Ishikawa (cell line): Measurements from ENCODE around the gene LUZP2.

ENCODE experiments used
- CEBPB ChIP-seq: IDR thresholded peaks from 2 replicates; pipeline ENCODE4 v1.6.1; 2012
- CREB1 ChIP-seq: IDR thresholded peaks from 2 replicates; pipeline ENCODE4 v1.6.1; 2012; ENCODE audit warnings: low read depth
- EGR1 ChIP-seq: IDR thresholded peaks from 2 replicates; pipeline ENCODE4 v1.6.1; 2012
- EP300 ChIP-seq: IDR thresholded peaks from 2 replicates; pipeline ENCODE4 v1.6.1; 2012; ENCODE audit warnings: borderline replicate concordance
- FOXM1 ChIP-seq: IDR thresholded peaks from 2 replicates; pipeline ENCODE4 v1.6.1; 2012; ENCODE audit warnings: low read depth, borderline replicate concordance
- NFIC ChIP-seq: IDR thresholded peaks from 2 replicates; pipeline ENCODE4 v1.6.1; 2012
- RAD21 ChIP-seq: IDR thresholded peaks from 2 replicates; pipeline ENCODE4 v1.6.1; 2012; ENCODE audit warnings: low read depth
- TAF1 ChIP-seq: IDR thresholded peaks from 2 replicates; pipeline ENCODE4 v1.6.1; 2012; ENCODE audit warnings: low read depth, mild to moderate bottlenecking
- TCF12 ChIP-seq: IDR thresholded peaks from 2 replicates; pipeline ENCODE4 v1.6.1; 2012; ENCODE audit warnings: low read depth
- TEAD4 ChIP-seq: IDR thresholded peaks from 2 replicates; pipeline ENCODE4 v1.6.1; 2012
- YY1 ChIP-seq: IDR thresholded peaks from 2 replicates; pipeline ENCODE4 v1.6.1; 2012; ENCODE audit warnings: low read depth
- ZBTB7A ChIP-seq: IDR thresholded peaks from 2 replicates; pipeline ENCODE4 v1.6.1; 2012; ENCODE audit warnings: low read depth
- TF ChIP-seq, protein P1 (sequence below): IDR thresholded peaks from 2 replicates; pipeline ENCODE4 v1.6.1; 2012; ENCODE audit warnings: low read depth, mild to moderate bottlenecking
- TF ChIP-seq, protein P2 (sequence below): IDR thresholded peaks from 2 replicates; pipeline ENCODE4 v1.6.1; 2012
- TF ChIP-seq, protein P3 (sequence below): IDR thresholded peaks from 2 replicates; pipeline ENCODE4 v1.6.1; 2012

LUZP2 gene

DNA sequence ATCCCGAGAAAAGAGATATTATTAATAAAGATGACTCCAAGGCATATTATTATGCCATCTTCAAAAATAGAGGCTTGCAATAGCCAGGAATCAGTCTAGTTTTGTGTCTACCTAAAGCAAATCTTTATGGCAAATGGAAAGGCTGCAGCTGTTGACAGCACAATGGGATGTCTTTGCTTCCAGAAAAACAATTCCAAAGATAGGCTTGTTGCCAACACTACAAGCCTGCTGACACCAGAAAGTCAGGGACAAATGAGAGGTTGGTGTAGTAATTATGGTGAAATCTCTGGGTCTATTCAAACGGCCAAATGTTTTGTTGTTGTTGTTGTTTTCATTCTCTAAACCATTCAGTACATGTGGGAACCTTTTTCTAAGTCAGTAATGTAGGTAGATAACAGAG, 101.8 kb downstream of the LUZP2 start:
- TF ChIP-seq FOXM1 (no peak), TAF1 (no peak)

DNA sequence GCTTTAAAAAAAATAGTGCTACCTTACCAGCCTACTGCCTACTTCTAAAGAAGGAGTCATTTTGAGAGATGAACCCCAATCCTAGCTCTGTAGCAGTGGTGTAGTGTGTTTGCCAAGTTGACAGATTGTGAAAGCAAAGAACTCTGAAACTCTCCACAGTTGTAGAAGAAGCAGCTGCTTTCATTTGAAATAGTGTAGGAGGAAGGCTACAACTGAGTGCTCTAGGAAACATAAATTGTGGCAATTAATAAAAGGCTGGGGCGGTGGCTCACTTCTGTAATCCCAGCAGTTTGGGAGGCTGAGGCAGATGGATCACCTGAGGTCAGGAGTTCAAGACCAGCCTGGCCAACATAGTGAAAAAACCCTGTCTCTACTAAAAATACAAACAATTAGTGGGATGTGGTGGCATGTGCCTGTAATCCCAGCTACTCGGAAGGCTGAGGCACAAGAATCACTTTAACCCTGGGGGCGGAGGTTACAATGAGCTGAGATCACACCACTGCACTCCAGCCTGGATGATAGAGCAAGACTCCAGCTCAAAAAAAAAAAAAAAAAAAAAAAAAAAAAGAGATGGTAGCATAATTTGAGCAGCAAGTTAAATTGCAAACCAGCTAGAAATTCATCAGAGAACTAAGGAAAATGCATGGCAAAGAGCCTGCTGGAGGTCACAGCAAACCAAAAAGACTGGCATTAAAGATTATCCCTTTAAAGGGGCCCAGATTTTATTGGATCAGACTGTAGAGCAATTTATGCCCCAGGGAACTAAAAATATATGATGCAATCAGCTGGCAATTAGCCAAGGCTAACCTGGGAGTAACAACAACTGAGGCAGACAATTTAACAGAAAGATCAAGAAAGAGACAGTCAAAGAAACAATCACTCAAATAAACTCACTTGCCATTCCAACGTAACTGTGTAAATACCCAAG, 112.6 kb downstream of the LUZP2 start:
- TF ChIP-seq YY1, result no peak
- TF ChIP-seq TCF12, result no peak
- TF ChIP-seq TAF1, result no peak
- TF ChIP-seq CEBPB, result no peak; the same call in 1 of the 2 replicates
- TF ChIP-seq, protein P1, sequence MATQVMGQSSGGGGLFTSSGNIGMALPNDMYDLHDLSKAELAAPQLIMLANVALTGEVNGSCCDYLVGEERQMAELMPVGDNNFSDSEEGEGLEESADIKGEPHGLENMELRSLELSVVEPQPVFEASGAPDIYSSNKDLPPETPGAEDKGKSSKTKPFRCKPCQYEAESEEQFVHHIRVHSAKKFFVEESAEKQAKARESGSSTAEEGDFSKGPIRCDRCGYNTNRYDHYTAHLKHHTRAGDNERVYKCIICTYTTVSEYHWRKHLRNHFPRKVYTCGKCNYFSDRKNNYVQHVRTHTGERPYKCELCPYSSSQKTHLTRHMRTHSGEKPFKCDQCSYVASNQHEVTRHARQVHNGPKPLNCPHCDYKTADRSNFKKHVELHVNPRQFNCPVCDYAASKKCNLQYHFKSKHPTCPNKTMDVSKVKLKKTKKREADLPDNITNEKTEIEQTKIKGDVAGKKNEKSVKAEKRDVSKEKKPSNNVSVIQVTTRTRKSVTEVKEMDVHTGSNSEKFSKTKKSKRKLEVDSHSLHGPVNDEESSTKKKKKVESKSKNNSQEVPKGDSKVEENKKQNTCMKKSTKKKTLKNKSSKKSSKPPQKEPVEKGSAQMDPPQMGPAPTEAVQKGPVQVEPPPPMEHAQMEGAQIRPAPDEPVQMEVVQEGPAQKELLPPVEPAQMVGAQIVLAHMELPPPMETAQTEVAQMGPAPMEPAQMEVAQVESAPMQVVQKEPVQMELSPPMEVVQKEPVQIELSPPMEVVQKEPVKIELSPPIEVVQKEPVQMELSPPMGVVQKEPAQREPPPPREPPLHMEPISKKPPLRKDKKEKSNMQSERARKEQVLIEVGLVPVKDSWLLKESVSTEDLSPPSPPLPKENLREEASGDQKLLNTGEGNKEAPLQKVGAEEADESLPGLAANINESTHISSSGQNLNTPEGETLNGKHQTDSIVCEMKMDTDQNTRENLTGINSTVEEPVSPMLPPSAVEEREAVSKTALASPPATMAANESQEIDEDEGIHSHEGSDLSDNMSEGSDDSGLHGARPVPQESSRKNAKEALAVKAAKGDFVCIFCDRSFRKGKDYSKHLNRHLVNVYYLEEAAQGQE, result no peak
- TF ChIP-seq, protein P2, sequence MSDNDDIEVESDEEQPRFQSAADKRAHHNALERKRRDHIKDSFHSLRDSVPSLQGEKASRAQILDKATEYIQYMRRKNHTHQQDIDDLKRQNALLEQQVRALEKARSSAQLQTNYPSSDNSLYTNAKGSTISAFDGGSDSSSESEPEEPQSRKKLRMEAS, result no peak
- no peak for TF ChIP-seq RAD21
- TF ChIP-seq TEAD4, result no peak
- no peak for TF ChIP-seq EGR1
- no peak for TF ChIP-seq EP300
- no peak for TF ChIP-seq ZBTB7A
- no peak for TF ChIP-seq NFIC
- no peak for TF ChIP-seq CREB1

DNA sequence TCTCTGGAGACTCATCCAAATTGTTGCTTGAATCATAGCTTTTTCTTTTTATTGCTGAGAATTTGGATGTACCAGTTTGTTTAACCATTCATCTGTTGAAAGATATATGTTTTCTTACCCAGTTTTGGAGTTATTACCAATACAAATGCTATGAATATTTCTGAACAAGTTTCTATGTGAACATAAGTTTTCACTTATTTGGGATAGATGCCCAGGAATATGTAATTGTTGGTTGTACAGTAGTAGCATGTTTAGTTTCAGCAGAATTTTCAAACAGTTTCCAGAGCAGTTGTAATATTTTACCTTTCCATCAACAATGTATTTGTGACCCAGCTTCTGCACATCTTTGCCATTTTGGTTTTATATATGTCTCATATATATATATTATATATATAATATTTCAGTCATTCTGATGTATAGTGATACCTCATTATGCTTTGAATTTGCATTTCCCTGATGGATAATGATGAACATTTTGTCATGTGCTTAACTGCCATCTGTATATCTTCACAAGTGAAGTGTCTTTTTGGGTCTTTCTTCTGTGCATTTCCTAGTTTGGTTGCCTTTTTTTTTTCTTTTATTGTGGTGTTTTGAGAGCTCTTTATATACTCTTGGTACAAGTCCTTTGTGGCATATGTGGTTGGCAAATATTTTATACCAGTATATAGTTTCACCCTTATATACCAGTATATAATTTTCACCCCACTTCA, 118.8 kb downstream of the LUZP2 start:
- TF ChIP-seq, protein P3, sequence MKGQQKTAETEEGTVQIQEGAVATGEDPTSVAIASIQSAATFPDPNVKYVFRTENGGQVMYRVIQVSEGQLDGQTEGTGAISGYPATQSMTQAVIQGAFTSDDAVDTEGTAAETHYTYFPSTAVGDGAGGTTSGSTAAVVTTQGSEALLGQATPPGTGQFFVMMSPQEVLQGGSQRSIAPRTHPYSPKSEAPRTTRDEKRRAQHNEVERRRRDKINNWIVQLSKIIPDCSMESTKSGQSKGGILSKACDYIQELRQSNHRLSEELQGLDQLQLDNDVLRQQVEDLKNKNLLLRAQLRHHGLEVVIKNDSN, result no peak
- TF ChIP-seq ZBTB7A (no peak), EP300 (no peak)
- TF ChIP-seq, protein P1, result no peak

DNA sequence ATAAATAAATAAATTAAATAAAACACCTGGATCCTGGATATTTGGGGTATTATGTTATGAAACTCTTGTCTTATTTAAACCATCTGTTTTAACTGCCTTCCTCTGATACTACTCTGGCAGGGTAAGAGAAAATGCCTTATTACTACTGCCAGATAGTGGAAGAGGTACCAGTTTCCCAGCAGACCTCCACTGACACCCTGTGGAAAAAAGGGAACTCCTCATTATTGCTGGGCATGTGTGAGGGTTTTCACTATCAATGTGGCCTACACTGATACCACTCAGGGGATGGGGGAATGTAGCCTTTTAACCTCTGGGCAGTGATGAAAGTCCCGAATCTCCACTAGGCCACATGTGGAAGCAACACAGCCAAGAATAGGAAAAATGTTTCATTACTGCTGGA, 121.0 kb downstream of the LUZP2 start:
- TF ChIP-seq, protein P3, result no peak
- TF ChIP-seq, protein P2, result no peak
- TF ChIP-seq YY1 (no peak), CREB1 (no peak), TAF1 (no peak), EGR1 (no peak), FOXM1 (no peak), RAD21 (no peak), TEAD4 (no peak), EP300 (no peak), ZBTB7A (no peak)
- TF ChIP-seq, protein P1, result no peak
